Epithelial cell of esophagus (primary cell): Measurements from ENCODE around the gene FMNL2.

ENCODE experiments used
- DNase-seq: peaks from one replicate; pipeline ENCODE4 v3.0.0; 2010; ENCODE audit warnings: low read depth
- H3K4me3 ChIP-seq: 2 replicates; pipeline ENCODE4 v1.5.1; 2011; ENCODE audit warnings: mild to moderate bottlenecking, low read length, control low read depth
- TF ChIP-seq, protein P1 (sequence below): IDR thresholded peaks from 2 replicates; pipeline ENCODE4 v1.5.1; 2011; ENCODE audit warnings: low read depth, mild to moderate bottlenecking, low read length, control low read depth, inconsistent platforms; ENCODE audit not compliant: insufficient read depth; ENCODE audit errors: missing control alignments

Gene FMNL2

DNA sequence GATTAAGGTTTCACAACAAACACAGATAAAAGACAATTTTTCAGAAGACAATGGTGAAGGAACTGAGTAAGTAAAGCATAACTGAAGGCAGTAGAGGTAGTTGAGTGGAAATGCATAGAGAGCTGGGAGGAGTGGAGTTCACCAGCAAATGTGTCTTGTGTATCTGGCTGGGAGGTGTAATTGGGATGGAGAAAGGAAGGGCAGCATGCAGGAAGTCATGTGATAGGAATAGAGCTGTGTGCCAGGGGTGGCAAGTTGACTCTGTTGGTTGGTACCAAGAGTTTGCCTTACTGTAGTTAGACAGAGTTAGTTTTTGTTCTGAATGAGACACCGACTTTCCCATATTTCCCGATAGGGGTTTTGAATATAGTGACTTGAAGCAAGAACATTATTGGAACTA is 56.3 kb downstream of the FMNL2 start:
- TF ChIP-seq, protein P1, sequence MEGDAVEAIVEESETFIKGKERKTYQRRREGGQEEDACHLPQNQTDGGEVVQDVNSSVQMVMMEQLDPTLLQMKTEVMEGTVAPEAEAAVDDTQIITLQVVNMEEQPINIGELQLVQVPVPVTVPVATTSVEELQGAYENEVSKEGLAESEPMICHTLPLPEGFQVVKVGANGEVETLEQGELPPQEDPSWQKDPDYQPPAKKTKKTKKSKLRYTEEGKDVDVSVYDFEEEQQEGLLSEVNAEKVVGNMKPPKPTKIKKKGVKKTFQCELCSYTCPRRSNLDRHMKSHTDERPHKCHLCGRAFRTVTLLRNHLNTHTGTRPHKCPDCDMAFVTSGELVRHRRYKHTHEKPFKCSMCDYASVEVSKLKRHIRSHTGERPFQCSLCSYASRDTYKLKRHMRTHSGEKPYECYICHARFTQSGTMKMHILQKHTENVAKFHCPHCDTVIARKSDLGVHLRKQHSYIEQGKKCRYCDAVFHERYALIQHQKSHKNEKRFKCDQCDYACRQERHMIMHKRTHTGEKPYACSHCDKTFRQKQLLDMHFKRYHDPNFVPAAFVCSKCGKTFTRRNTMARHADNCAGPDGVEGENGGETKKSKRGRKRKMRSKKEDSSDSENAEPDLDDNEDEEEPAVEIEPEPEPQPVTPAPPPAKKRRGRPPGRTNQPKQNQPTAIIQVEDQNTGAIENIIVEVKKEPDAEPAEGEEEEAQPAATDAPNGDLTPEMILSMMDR = no peak
- no peak overlapping the region for H3K4me3 ChIP-seq
- no peak for DNase-seq

DNA sequence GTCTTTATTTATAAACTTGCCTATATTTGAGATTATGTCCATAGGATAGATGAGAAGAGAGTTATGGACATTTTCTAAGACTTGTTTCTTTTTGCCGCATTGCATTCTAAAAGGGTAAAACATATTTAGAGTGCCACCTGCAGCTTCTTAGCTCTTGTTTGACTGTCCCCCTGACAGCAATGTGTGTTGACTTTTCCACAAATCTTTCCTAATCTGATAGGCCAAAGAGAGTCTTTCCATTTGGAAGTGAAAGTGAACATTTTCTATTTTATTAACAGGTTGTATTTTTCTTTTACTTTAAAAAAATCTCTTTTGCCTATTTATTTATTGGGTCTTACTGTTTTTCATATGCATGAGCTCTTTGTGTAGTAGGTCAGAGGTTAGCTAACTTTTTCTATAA is 58.4 kb downstream of the FMNL2 start:
- H3K4me3 ChIP-seq = no peak overlapping the region
- TF ChIP-seq, protein P1 = no peak
- DNase-seq = no peak

DNA sequence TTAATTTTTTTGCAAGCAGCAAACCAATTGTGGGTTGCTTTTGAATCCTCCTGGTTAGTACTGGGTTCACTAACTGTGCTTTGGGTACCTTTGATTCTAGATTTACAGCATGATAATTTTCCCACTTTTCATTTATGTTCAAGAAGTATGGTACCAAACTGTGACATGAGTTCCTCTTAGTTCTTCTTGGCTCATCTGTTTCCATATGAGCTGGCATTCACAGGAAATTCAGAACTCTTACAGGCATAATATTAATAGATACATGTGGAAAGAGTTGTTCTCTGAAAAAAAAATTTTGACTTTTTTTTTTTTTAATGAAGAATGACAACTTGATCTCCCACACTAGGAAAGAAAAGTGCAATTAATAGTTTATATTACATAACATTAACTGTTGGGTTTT is 59.4 kb downstream of the FMNL2 start:
- no peak overlapping the region for H3K4me3 ChIP-seq
- TF ChIP-seq, protein P1 = no peak
- no peak for DNase-seq

DNA sequence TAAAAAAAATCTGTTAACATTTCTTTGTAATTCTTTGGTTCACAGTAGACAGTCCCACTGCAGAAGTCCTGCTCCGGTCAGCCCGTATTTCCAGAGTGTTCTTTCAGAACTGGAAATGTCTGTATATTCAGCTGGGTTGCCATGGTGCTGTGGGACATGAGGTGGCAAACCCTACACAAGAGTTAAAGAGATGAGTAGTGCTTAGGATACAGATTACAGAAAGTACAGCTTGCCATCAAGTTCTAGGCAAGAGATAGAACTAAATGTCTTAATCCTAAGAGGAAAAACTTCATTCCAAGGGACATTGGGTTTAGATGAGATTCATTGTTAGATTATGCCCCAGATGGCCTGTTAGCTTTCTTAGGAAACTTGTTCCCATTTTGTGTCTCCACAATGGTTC is 60.1 kb downstream of the FMNL2 start:
- peak; percentile 55 for DNase-seq
- TF ChIP-seq, protein P1 = no peak
- H3K4me3 ChIP-seq = no peak overlapping the region

DNA sequence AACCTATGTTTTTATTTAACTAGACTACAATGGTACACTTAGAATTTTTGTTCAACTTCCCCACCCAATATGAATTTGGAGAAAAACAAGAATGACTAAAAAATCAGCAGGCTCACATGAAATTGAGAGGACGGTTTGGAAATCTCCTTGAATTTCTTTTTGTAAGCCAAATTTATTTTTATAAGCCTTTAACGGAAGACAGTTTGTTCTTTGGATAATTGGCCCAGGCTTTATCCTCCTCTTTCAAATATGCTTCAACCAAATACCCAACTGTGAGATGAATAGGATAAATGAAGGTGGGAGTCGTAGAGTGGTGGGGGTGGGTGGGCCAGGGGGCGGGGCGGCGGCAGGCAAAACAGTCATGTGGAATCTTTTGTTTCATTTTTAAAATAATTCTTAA is 60.6 kb downstream of the FMNL2 start:
- no peak overlapping the region for H3K4me3 ChIP-seq
- TF ChIP-seq, protein P1 = no peak
- DNase-seq = no peak

DNA sequence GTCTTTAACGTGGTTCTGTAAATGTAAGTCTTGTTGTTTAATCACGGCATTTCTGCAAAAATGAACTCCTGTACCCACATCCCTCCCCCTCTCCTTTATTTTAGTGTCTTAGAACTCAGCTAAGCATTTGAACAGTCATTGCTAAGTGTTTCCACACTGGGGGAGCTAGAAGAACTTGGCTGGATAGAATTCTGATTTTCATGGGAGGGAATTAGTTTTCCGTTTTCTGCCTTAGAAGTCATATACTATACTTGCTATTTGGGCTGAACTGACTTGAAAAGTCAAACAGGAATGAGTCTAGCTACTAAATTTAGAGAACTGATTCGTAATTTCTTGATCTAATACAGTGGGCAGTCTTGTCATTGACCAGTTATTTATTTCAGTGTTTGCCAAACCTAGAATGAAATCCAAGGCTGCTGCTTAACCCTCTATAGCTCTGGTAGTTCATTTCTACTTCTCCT is 61.1 kb downstream of the FMNL2 start:
- DNase-seq = no peak
- H3K4me3 ChIP-seq = no peak overlapping the region
- TF ChIP-seq, protein P1 = no peak

DNA sequence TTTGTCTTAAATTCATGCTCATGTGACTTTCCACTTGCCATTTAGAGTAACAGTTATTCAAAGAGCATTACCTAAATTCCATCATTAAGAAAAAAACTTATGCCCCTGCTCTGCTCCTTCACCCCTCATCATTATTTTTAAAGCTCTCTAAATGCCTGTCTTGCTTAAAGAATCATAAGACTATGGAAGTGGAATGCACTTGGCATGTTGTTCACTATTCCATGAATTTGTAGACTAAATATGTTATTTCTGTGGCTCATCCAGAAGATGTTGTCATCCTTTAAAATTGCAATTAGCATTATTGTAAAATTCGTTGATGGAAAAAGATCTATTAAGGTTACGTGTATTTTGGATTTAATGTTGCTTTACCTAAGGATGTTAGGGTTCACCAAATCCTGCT is 61.8 kb downstream of the FMNL2 start:
- H3K4me3 ChIP-seq = no peak overlapping the region
- TF ChIP-seq, protein P1 = no peak
- no peak for DNase-seq
